Lung (tissue), 12 donors: ENCODE results near the gene ELAVL4. TPM values are rescaled to one million over a fixed set of nuclear protein-coding genes. Genes with fewer than 3 reads are reported as not detected.

ENCODE experiments used
- ATAC-seq: fragments of 200-7000 bp; cut with Tn5 transposase; one replicate; pipeline ENCODE4 v1.9.1; 2020; ENCODE audit warnings: moderate number of reproducible peaks; ENCODE audit not compliant: insufficient read depth, low FRiP score
- DNase-seq, 3 donors: peaks; one replicate each; pipeline ENCODE4 v3.0.0-alpha.2; 2013 to 2017
- H3K27ac ChIP-seq, 2 donors: one replicate each; pipeline ENCODE4 v1.5.1; 2013; ENCODE audit warnings: mild to moderate bottlenecking in 2 of 2, moderate library complexity in 2 of 2, control low read depth in 1 of 2, inconsistent platforms in 1 of 2, low read depth in 1 of 2, low read length in 1 of 2
- H3K27me3 ChIP-seq, 3 donors: one replicate each; pipeline ENCODE4 v1.5.1; 2013; ENCODE audit warnings: low read length in 2 of 3; ENCODE audit not compliant: control insufficient read depth in 3 of 3, insufficient read depth in 3 of 3
- H3K36me3 ChIP-seq, 4 donors: one replicate each; pipeline ENCODE4 v1.5.1; 2013; ENCODE audit warnings: low read length in 4 of 4, mild to moderate bottlenecking in 1 of 4, moderate library complexity in 1 of 4; ENCODE audit not compliant: control insufficient read depth in 4 of 4, insufficient read depth in 4 of 4
- H3K4me1 ChIP-seq, 5 donors: one replicate each; pipeline ENCODE4 v1.5.1; 2013; ENCODE audit warnings: low read length in 5 of 5, mild to moderate bottlenecking in 2 of 5, moderate library complexity in 1 of 5; ENCODE audit not compliant: control insufficient read depth in 5 of 5, insufficient read depth in 5 of 5
- H3K4me3 ChIP-seq: one replicate; pipeline ENCODE4 v1.5.1; 2013; ENCODE audit warnings: mild to moderate bottlenecking, control low read depth, moderate library complexity
- H3K9ac ChIP-seq, 2 donors: one replicate each; pipeline ENCODE4 v1.5.1; 2013; ENCODE audit warnings: low read length in 2 of 2, control low read depth in 1 of 2; ENCODE audit not compliant: insufficient read depth in 1 of 2
- H3K9me3 ChIP-seq, 4 donors: one replicate each; pipeline ENCODE4 v1.5.1; 2013; ENCODE audit warnings: low read length in 3 of 4, mild to moderate bottlenecking in 1 of 4, moderate library complexity in 1 of 4; ENCODE audit not compliant: control insufficient read depth in 4 of 4, insufficient read depth in 3 of 4
- WGBS, 2 donors: extraction: QIAGEN DNeasy Blood & Tissue Kit; methylation state at CpG; one replicate each; pipeline ENCODE4 v1.1.7; 2013; 5-methylcytosine and 5-hydroxymethylcytosine counted together
- polyA plus RNA-seq, 2 donors: library from polyadenylated mRNA; stranded (reverse); fragments of 200-250 nt; gene quantifications; one replicate each; pipeline ENCODE4 v1.2.1, GENCODE V29; 2013
- total RNA-seq, 2 donors: library from RNA; depleted of rRNA in 1 of 2; stranded (reverse); fragments of >200 nt in 1 of 2; gene quantifications; one replicate each; pipeline ENCODE4 v1.2.1, GENCODE V29; 2014 to 2021
- TF ChIP-seq, protein P1 (sequence below): IDR thresholded peaks from 2 replicates; pipeline ENCODE4 v1.5.1; 2012; ENCODE audit warnings: mild to moderate bottlenecking; ENCODE audit errors: control extremely low read depth, extremely low read depth
- donor health status: control.
- donor health status: control.
- donor health status: Bipolar disorder and iron deficiency.
- donor health status: healthy.
- donor health status: DM: yes; HTN: yes; CAD: no.

Gene ELAVL4
- total and polyA plus RNA-seq, 4 donors: 0.03 to 0.74 (median 0.30) TPM

DNA sequence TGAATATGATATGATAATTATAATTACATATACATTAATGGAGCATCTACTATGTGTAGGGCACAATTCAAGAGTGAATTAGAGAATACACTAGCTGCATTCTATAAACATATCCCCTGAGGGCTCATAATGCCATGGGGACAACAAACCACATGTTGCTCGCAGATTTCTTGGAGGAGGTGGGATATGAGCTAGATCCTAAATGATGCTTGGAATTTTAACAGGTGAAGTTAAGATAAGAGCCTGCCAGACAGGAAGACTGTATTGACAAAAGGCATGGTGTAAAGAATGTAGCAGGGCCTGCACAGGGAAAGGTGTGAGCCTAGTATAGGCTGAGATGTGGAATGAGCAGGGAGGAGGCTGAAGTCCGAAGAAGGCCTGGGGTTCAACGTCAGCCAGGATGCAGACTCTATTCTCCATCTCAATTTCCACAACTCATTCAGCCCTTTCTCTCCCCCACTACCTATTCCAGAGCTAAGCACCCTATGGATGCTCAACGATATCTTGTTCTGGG, 120.2 kb downstream of the ELAVL4 start:
- TF ChIP-seq, protein P1, sequence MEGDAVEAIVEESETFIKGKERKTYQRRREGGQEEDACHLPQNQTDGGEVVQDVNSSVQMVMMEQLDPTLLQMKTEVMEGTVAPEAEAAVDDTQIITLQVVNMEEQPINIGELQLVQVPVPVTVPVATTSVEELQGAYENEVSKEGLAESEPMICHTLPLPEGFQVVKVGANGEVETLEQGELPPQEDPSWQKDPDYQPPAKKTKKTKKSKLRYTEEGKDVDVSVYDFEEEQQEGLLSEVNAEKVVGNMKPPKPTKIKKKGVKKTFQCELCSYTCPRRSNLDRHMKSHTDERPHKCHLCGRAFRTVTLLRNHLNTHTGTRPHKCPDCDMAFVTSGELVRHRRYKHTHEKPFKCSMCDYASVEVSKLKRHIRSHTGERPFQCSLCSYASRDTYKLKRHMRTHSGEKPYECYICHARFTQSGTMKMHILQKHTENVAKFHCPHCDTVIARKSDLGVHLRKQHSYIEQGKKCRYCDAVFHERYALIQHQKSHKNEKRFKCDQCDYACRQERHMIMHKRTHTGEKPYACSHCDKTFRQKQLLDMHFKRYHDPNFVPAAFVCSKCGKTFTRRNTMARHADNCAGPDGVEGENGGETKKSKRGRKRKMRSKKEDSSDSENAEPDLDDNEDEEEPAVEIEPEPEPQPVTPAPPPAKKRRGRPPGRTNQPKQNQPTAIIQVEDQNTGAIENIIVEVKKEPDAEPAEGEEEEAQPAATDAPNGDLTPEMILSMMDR: no peak
- ATAC-seq (no peak), DNase-seq (peak in 1 of 3 donors; percentile 14)
- H3K27me3 ChIP-seq: no peaks in the 10 kb centered on the region
- no peak overlapping the region for H3K4me3 ChIP-seq
- H3K4me1 ChIP-seq: peaks cover 0 to 13% (median 0%) of the 10 kb centered on the region in 5 donors
- no peaks in the 10 kb centered on the region for H3K36me3 ChIP-seq
- WGBS, 2 donors: 68 to 88% methylated on average over 4 of the region's 4 CpGs
- no peak overlapping the region for H3K9ac ChIP-seq
- H3K9me3 ChIP-seq: peaks cover 0 to 11% (median 2%) of the 10 kb centered on the region in 4 donors
- H3K27ac ChIP-seq: no peak overlapping the region

DNA sequence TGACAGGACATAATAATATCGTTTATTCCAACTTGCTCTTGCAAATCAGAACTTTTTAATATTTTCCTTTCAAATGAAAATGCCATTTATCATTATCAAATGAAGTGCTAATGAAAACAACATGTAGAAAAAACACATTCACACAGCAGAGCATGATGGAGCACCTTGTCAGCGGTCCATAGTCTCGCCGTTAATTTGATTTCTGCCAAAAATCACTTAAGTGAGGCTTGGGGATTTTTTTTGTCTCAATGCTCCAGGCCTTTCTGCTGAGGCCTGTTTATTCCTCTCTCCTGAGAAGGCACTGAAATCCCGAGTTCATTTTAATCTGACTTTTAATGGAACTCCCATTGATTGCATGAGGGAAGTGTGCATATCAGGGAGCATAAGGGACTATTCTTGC, 122.5 kb downstream of the ELAVL4 start:
- 55 to 77% methylated on average over 5 of the region's 5 CpGs for WGBS, 2 donors
- no peak for DNase-seq

DNA sequence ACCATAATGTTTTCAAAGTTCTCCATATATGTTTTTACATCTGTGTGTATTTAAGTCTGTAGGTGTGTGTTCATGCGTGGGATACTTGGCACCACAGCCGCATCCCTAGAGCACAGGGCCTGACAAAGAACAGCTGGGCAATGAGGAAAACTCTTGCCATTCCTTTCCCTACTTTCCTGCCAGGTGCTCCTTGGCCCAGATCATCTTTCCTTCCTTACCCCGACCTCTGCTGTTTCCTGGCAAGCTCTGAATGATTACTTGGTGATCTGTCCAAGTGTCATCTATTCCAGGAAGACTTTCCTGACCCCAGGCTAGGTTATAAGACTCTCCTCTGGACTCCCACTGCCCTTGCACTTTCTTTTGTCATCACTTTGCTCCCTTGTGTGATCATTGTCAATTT, 123.6 kb downstream of the ELAVL4 start:
- Histone ChIP-seq H3K9me3 (peaks cover 0 to 7% (median 0%) of the 10 kb centered on the region in 4 donors), H3K4me3 (no peak overlapping the region), H3K9ac (no peak overlapping the region), H3K4me1 (peaks cover 0 to 13% (median 0%) of the 10 kb centered on the region in 5 donors), H3K27me3 (no peaks in the 10 kb centered on the region), H3K36me3 (no peaks in the 10 kb centered on the region), H3K27ac (no peak overlapping the region)
- ATAC-seq (no peak), DNase-seq (no peak)
- WGBS, 2 donors: 63 to 70% methylated on average over 3 of the region's 3 CpGs
- TF ChIP-seq, protein P1: no peak

More for the DNA sequence above, 122.5 kb downstream of the ELAVL4 start:
- Histone ChIP-seq H3K27ac (no peak overlapping the region), H3K36me3 (no peaks in the 10 kb centered on the region), H3K9ac (no peak overlapping the region), H3K27me3 (no peaks in the 10 kb centered on the region), H3K4me1 (peaks cover 0 to 13% (median 0%) of the 10 kb centered on the region in 5 donors), H3K4me3 (no peak overlapping the region), H3K9me3 (peaks cover 0 to 11% (median 0%) of the 10 kb centered on the region in 4 donors)
- TF ChIP-seq, protein P1: no peak
- no peak for ATAC-seq

DNA sequence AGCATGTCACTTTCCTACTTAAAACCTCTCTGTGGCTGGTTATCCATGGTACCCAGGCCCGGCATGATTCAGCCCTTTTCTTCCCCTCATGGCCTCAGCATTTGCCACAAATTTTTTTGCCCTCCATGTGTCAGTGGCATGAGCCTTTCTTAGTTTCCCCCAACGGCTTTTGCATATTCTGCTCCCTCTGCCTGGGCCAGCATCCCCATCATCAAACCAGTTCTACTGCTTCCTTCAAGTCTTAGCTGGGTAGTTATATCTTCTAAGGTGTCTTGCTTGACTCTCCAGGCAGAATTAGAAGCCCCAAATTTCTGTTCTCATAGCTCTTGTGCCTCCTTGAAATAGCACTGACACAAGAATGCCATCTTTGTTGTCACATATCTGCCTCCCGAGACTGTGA, 127.9 kb downstream of the ELAVL4 start:
- H3K27ac ChIP-seq: no peak overlapping the region
- peaks cover 0 to 12% (median 0%) of the 10 kb centered on the region in 4 donors for H3K9me3 ChIP-seq
- ATAC-seq (no peak), DNase-seq (no peak)
- no peaks in the 10 kb centered on the region for H3K4me1 ChIP-seq
- H3K4me3 ChIP-seq: no peak overlapping the region
- WGBS, 2 donors: 59 to 63% methylated on average over 3 of the region's 3 CpGs
- TF ChIP-seq, protein P1: no peak
- no peaks in the 10 kb centered on the region for H3K27me3 ChIP-seq
- H3K9ac ChIP-seq: no peak overlapping the region
- no peaks in the 10 kb centered on the region for H3K36me3 ChIP-seq
